H1 (cell line): Measurements from ENCODE around the gene BLMH. TPM values are rescaled to one million over a fixed set of nuclear protein-coding genes. Genes with fewer than 3 reads are reported as not detected.

Experiments used
- CTCF ChIA-PET: fragments of 300-600 bp; sonication (Branson Sonifier 250); formaldehyde crosslinking; loops from one replicate; lab custom pipeline; 2021; ENCODE audit not compliant: partially characterized antibody; lab: Charles Lee
- POLR2A ChIA-PET: fragments of 300-600 bp; sonication (Branson Sonifier 250); formaldehyde crosslinking; loops from one replicate; lab custom pipeline; 2021; ENCODE audit warnings: inconsistent platforms; ENCODE audit not compliant: partially characterized antibody; lab: Charles Lee
- DNase-seq, 2 experiments: peaks; one replicate each; pipeline versions ENCODE4 v3.0.0 to v3.0.0-alpha.2; 2010 to 2022; ENCODE audit warnings: low spot score in 2 of 2, low read depth in 1 of 2, mixed read lengths in 1 of 2
- FAIRE-seq: peaks from 2 replicates; lab custom pipeline; 2011; peaks lifted over from hg19 to GRCh38; lab: Jason Lieb, UNC
- H2AFZ ChIP-seq: 2 replicates; pipeline ENCODE4 v1.8.1; 2012; ENCODE audit warnings: low read length, inconsistent platforms
- H2AK5ac ChIP-seq: 2 replicates; pipeline ENCODE4 v1.6.1; 2013; ENCODE audit warnings: low read depth, low read length
- H2BK120ac ChIP-seq: replicated peaks from 2 replicates; pipeline ENCODE3; 2013; ENCODE audit warnings: low read depth, low read length, inconsistent platforms
- H2BK12ac ChIP-seq: 2 replicates; pipeline ENCODE4 v1.6.1; 2013; ENCODE audit warnings: low read depth, low read length
- H2BK15ac ChIP-seq: 2 replicates; pipeline ENCODE4 v1.6.1; 2013; ENCODE audit warnings: low read length
- H2BK20ac ChIP-seq: 2 replicates; pipeline ENCODE4 v1.6.1; 2013; ENCODE audit warnings: low read length
- H2BK5ac ChIP-seq: 2 replicates; pipeline ENCODE4 v1.6.1; 2013; ENCODE audit warnings: low read depth, low read length
- H3K14ac ChIP-seq: 2 replicates; pipeline ENCODE4 v1.6.1; 2013; ENCODE audit warnings: inconsistent platforms; ENCODE audit not compliant: insufficient read length
- H3K18ac ChIP-seq: 2 replicates; pipeline ENCODE4 v1.6.1; 2013; ENCODE audit warnings: low read length; ENCODE audit errors: extremely low read depth
- H3K23ac ChIP-seq: 2 replicates; pipeline ENCODE4 v1.6.1; 2013; ENCODE audit warnings: inconsistent platforms; ENCODE audit not compliant: insufficient read length
- H3K23me2 ChIP-seq: 2 replicates; pipeline ENCODE4 v1.6.1; 2013; ENCODE audit warnings: low read depth, low read length
- H3K27ac ChIP-seq: 2 replicates; pipeline ENCODE4 v1.6.1; 2011; ENCODE audit warnings: low read depth, low read length, inconsistent platforms
- H3K27me3 ChIP-seq, 4 experiments: replicated peaks in 1 of 4; 1 replicate in 1 of 4; 2 replicates in 3 of 4; pipeline versions ENCODE4 v1.6.1 to v1.8.1; 2011 to 2013; ENCODE audit warnings: low read length in 3 of 4, mild to moderate bottlenecking in 3 of 4, inconsistent platforms in 2 of 4, mixed read lengths in 2 of 4, moderate library complexity in 1 of 4; ENCODE audit not compliant: control insufficient read depth in 3 of 4, insufficient read depth in 3 of 4; ENCODE audit errors: extremely low read depth in 1 of 4
- H3K36me3 ChIP-seq, 4 experiments: 2 replicates each; pipeline versions ENCODE4 v1.6.1 to v1.8.1; 2011 to 2013; ENCODE audit warnings: mild to moderate bottlenecking in 4 of 4, low read length in 3 of 4, moderate library complexity in 2 of 4, control low read depth in 1 of 4, inconsistent platforms in 1 of 4; ENCODE audit not compliant: insufficient read depth in 4 of 4, control insufficient read depth in 2 of 4
- H3K4ac ChIP-seq: replicated peaks from 2 replicates; pipeline ENCODE3; 2013; ENCODE audit warnings: low read length, low read depth, mixed read lengths, inconsistent platforms; ENCODE audit not compliant: insufficient read length
- H3K4me1 ChIP-seq, 4 experiments: replicated peaks in 1 of 4; 1 replicate in 1 of 4; 2 replicates in 3 of 4; pipeline versions ENCODE4 v1.6.1 to v1.8.1; 2011 to 2013; ENCODE audit warnings: low read length in 3 of 4, inconsistent platforms in 2 of 4, mixed read lengths in 1 of 4; ENCODE audit not compliant: insufficient read depth in 4 of 4, control insufficient read depth in 3 of 4
- H3K4me2 ChIP-seq, 2 experiments: 2 replicates each; pipeline versions ENCODE4 v1.6.1 to v1.8.1; 2011 to 2013; ENCODE audit warnings: low read depth in 2 of 2, low read length in 2 of 2, control low read depth in 1 of 2, inconsistent platforms in 1 of 2, mild to moderate bottlenecking in 1 of 2; ENCODE audit not compliant: insufficient read depth in 1 of 2
- H3K4me3 ChIP-seq, 4 experiments: fragments of 200-600, 300-600 bp in 1 of 4; sonication (generic), shearing (Covaris generic), sonication (Bioruptor Twin) in 1 of 4; 2 replicates each; pipeline versions ENCODE4 v1.5.1 to v1.8.1; 2011 to 2016; ENCODE audit warnings: low read length in 4 of 4, low read depth in 3 of 4, control low read depth in 2 of 4, inconsistent platforms in 2 of 4, mild to moderate bottlenecking in 2 of 4, mixed read lengths in 1 of 4, moderate library complexity in 1 of 4; ENCODE audit not compliant: insufficient read depth in 2 of 4; ENCODE audit errors: extremely low read depth in 1 of 4
- H3K56ac ChIP-seq: replicated peaks from 2 replicates; pipeline ENCODE3; 2013; ENCODE audit warnings: low read depth, mild to moderate bottlenecking, mixed read lengths, low read length, inconsistent platforms; ENCODE audit not compliant: insufficient read length
- H3K79me1 ChIP-seq: 2 replicates; pipeline ENCODE4 v1.6.1; 2013; ENCODE audit warnings: low read depth, low read length, control low read depth
- H3K79me2 ChIP-seq, 2 experiments: 2 replicates each; pipeline versions ENCODE4 v1.6.1 to v1.8.1; 2012 to 2013; ENCODE audit warnings: low read length in 2 of 2, mild to moderate bottlenecking in 2 of 2, inconsistent platforms in 1 of 2; ENCODE audit not compliant: insufficient read depth in 2 of 2, control insufficient read depth in 1 of 2
- H3K9ac ChIP-seq, 4 experiments: replicated peaks in 1 of 4; 1 replicate in 1 of 4; 2 replicates in 3 of 4; pipeline versions ENCODE4 v1.6.1 to v1.8.1; 2011 to 2013; ENCODE audit warnings: low read depth in 3 of 4, low read length in 3 of 4, control low read depth in 2 of 4, mild to moderate bottlenecking in 2 of 4, moderate library complexity in 2 of 4, inconsistent platforms in 1 of 4; ENCODE audit errors: extremely low read depth in 1 of 4
- H3K9me3 ChIP-seq, 2 experiments: 2 replicates each; pipeline versions ENCODE4 v1.6.1 to v1.8.1; 2012 to 2013; ENCODE audit warnings: mild to moderate bottlenecking in 2 of 2, moderate library complexity in 2 of 2, control low read depth in 1 of 2, inconsistent platforms in 1 of 2, low read depth in 1 of 2, low read length in 1 of 2, mixed read lengths in 1 of 2; ENCODE audit not compliant: insufficient read depth in 2 of 2
- H4K20me1 ChIP-seq, 2 experiments: replicated peaks in 1 of 2; 2 replicates each; pipeline versions ENCODE3 to v1.8.1; 2011 to 2013; ENCODE audit warnings: inconsistent platforms in 2 of 2, low read length in 2 of 2, mild to moderate bottlenecking in 1 of 2; ENCODE audit not compliant: insufficient read depth in 2 of 2, control insufficient read depth in 1 of 2
- H4K5ac ChIP-seq: 2 replicates; pipeline ENCODE4 v1.6.1; 2013; ENCODE audit warnings: low read length, low read depth, mixed read lengths, inconsistent platforms; ENCODE audit not compliant: insufficient read length
- H4K8ac ChIP-seq: 2 replicates; pipeline ENCODE4 v1.8.0; 2013; ENCODE audit warnings: mild to moderate bottlenecking, moderate library complexity, low read length, inconsistent platforms; ENCODE audit not compliant: insufficient read depth; ENCODE audit errors: extremely low read depth
- H4K91ac ChIP-seq: replicated peaks from 2 replicates; pipeline ENCODE3; 2013; ENCODE audit warnings: low read length, mixed read lengths, inconsistent platforms; ENCODE audit not compliant: insufficient read length
- ASH2L ChIP-seq: fragments of 200-600, 300-600 bp; sonication (generic); IDR thresholded peaks from one replicate; pipeline ENCODE4 v1.7.1; 2017; ENCODE audit warnings: low read length
- CBX5 ChIP-seq: fragments of 300-800, 300-1000 bp; sonication (generic); IDR thresholded peaks from 2 replicates; pipeline ENCODE4 v1.7.1; 2016; ENCODE audit warnings: antibody characterized with exemption, low read length, low read depth
- KDM4A ChIP-seq: IDR thresholded peaks from one replicate; pipeline ENCODE4 v1.7.1; 2012; ENCODE audit warnings: low read depth, mild to moderate bottlenecking, moderate library complexity, low read length, inconsistent platforms; ENCODE audit not compliant: severe bottlenecking
- MAFK ChIP-seq: IDR thresholded peaks from 2 replicates; pipeline ENCODE4 v1.6.1; 2012; ENCODE audit warnings: low read depth, mild to moderate bottlenecking, improper control_type of control experiment, low read length
- NRF1 ChIP-seq: IDR thresholded peaks from 2 replicates; pipeline ENCODE4 v1.6.1; 2011; ENCODE audit warnings: mild to moderate bottlenecking, low read depth, low read length, improper control_type of control experiment
- RBBP5 ChIP-seq: IDR thresholded peaks from 2 replicates; pipeline ENCODE4 v1.7.1; 2012; ENCODE audit warnings: low read depth, mild to moderate bottlenecking, inconsistent platforms, low read length, moderate library complexity, borderline replicate concordance
- WGBS, 2 experiments: shearing (Covaris generic) in 1 of 2; methylation state at CpG; one replicate each; pipeline versions ENCODE4 v1.1.6 to v1.1.7; 2013 to 2015; ENCODE audit warnings: low lambda C conversion rate in 2 of 2, mixed read lengths in 2 of 2, inconsistent platforms in 1 of 2, low coverage in 1 of 2, missing lambda C conversion rate in 1 of 2; ENCODE audit not compliant: insufficient replicate concordance in 2 of 2, insufficient coverage in 1 of 2, insufficient read length in 1 of 2; ENCODE audit errors: extremely low coverage in 1 of 2, missing lambda C conversion rate in 1 of 2; 5-methylcytosine and 5-hydroxymethylcytosine counted together
- polyA plus RNA-seq, 7 experiments: library from polyadenylated mRNA; depleted of rRNA in 3 of 7; stranded (reverse) in 5 of 7; unstranded in 2 of 7; fragments of >200 nt in 5 of 7; fragments of 200-250 nt in 2 of 7; gene quantifications; 1 replicate in 5 of 7; 2 replicates in 1 of 7; 4 replicates in 1 of 7; pipeline versions ENCODE4 v1.2.1 to v1.2.3, GENCODE V29; 2011 to 2013; ENCODE audit warnings: missing spikeins in 2 of 7, mixed read lengths in 2 of 7
- total RNA-seq: library from RNA; stranded (reverse); fragmentation: NEBNext Ultra II Directional; extraction: Animal tissue kit (Norgen Biotek cat#: 25700); gene quantifications from 2 replicates; pipeline ENCODE4 v1.2.1, GENCODE V29; 2021
- TF ChIP-seq, protein P1 (sequence below), 3 experiments: IDR thresholded peaks; 1 replicate in 2 of 3; 2 replicates in 1 of 3; pipeline versions ENCODE4 v1.5.1 to v1.6.1; 2011; ENCODE audit warnings: low read length in 3 of 3, mild to moderate bottlenecking in 3 of 3, inconsistent platforms in 2 of 3, low read depth in 1 of 3, moderate library complexity in 1 of 3; ENCODE audit not compliant: insufficient read depth in 1 of 3; ENCODE audit errors: control extremely low read depth in 1 of 3

The BLMH gene
- total and polyA plus RNA-seq, 2 of the 8 experiments (the other 6 are each of a cell fraction or from before 2014, with no cell fraction given): 18.2 to 74.3 TPM

DNA sequence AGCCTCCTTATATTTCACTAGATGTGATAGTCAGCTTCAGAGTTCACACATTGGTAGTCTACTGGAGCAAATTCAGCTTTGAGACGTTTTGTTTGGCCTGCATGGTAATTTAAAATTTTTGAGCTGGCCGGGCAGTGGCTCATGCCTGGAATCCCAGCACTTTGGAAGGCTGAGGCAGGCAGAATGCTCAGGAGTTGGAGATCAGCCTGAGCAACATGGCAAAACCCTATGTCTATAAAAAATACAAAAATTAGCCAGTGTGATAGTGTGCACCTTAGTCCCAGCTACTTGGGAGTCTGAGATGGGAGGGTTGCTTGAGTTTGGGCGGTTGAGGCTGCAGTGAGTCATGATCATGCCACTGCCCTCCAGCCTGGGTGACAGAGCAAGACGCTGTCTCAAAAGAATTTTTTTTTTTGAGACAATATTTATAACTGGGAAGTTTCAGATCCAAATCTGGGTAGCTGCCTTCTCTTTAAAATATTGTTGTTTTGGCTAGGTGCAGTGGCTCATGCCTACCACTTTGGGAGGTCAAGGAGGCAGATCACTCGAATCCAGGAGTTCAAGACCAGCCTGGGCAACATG lies 4.8 kb upstream of the BLMH start:
- H3K27ac ChIP-seq: no peak overlapping the region
- no peaks in the 10 kb centered on the region for H3K9me3 ChIP-seq
- no peaks in the 10 kb centered on the region for H3K79me1 ChIP-seq
- no peak overlapping the region for H2BK120ac ChIP-seq
- no peak overlapping the region for H2AK5ac ChIP-seq
- H3K4me3 ChIP-seq: no peak overlapping the region
- H3K27me3 ChIP-seq: peaks cover 0 to 2% (median 0%) of the 10 kb centered on the region in 4 experiments; a peak in 2 of 7 replicates
- no peak overlapping the region for H3K4ac ChIP-seq
- POLR2A ChIA-PET: interaction anchor here (0.6 kb wide), 1 partner anchor 212 kb away, joined by 3 read pairs; no protein-coding TSS in a partner anchor
- H2BK12ac ChIP-seq: no peak overlapping the region
- no peak overlapping the region for H2BK20ac ChIP-seq
- no peak overlapping the region for H3K14ac ChIP-seq
- H3K23ac ChIP-seq: no peak overlapping the region
- no peak overlapping the region for H3K18ac ChIP-seq
- H3K36me3 ChIP-seq: no peaks in the 10 kb centered on the region
- peaks cover 0 to 3% (median 0%) of the 10 kb centered on the region in 4 experiments; a peak in 2 of 7 replicates for H3K4me1 ChIP-seq
- no peak overlapping the region for H2AFZ ChIP-seq
- H3K23me2 ChIP-seq: no peaks in the 10 kb centered on the region; the same call in 1 of the 2 replicates
- H2BK15ac ChIP-seq: no peak overlapping the region
- 62% methylated on average over 5 of the region's 5 CpGs; no CpG with 5 or more reads in 1 of the 2 experiments for WGBS, 2 experiments
- H4K91ac ChIP-seq: no peak overlapping the region
- H3K79me2 ChIP-seq: no peaks in the 10 kb centered on the region
- no peaks in the 10 kb centered on the region for H4K20me1 ChIP-seq
- CTCF ChIA-PET: interaction anchor here (0.6 to 1.0 kb wide), 4 partner anchors 40 to 1043 kb away, joined by 3 to 5 read pairs (median 3); no protein-coding TSS in a partner anchor
- H2BK5ac ChIP-seq: no peak overlapping the region
- TF ChIP-seq KDM4A (no peak), RBBP5 (no peak), NRF1 (no peak), ASH2L (no peak), MAFK (no peak), CBX5 (no peak)
- TF ChIP-seq, protein P1, sequence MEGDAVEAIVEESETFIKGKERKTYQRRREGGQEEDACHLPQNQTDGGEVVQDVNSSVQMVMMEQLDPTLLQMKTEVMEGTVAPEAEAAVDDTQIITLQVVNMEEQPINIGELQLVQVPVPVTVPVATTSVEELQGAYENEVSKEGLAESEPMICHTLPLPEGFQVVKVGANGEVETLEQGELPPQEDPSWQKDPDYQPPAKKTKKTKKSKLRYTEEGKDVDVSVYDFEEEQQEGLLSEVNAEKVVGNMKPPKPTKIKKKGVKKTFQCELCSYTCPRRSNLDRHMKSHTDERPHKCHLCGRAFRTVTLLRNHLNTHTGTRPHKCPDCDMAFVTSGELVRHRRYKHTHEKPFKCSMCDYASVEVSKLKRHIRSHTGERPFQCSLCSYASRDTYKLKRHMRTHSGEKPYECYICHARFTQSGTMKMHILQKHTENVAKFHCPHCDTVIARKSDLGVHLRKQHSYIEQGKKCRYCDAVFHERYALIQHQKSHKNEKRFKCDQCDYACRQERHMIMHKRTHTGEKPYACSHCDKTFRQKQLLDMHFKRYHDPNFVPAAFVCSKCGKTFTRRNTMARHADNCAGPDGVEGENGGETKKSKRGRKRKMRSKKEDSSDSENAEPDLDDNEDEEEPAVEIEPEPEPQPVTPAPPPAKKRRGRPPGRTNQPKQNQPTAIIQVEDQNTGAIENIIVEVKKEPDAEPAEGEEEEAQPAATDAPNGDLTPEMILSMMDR (IDR thresholded peaks at IDR 0.05; ENCODE audit: control extremely low read depth in 1 of 3, insufficient read depth in 1 of 3, low read depth in 1 of 3, low read length in 3 of 3): no peak
- no peak overlapping the region for H3K9ac ChIP-seq
- FAIRE-seq (no peak), DNase-seq (no peak)
- no peak overlapping the region for H3K4me2 ChIP-seq
- no peak overlapping the region for H3K56ac ChIP-seq
- H4K5ac ChIP-seq: no peak overlapping the region
- no peak overlapping the region for H4K8ac ChIP-seq
